H1 (cell line): ENCODE data around the gene SNX24. TPM values are rescaled to one million over a fixed set of nuclear protein-coding genes. Genes with fewer than 3 reads are reported as not detected.

Experiments used
- CTCF ChIA-PET: fragments of 300-600 bp; sonication (Branson Sonifier 250); formaldehyde crosslinking; loops from one replicate; lab custom pipeline; 2021; ENCODE audit not compliant: partially characterized antibody; lab: Charles Lee
- POLR2A ChIA-PET: fragments of 300-600 bp; sonication (Branson Sonifier 250); formaldehyde crosslinking; loops from one replicate; lab custom pipeline; 2021; ENCODE audit warnings: inconsistent platforms; ENCODE audit not compliant: partially characterized antibody; lab: Charles Lee
- DNase-seq, 2 experiments: peaks; one replicate each; pipeline versions ENCODE4 v3.0.0 to v3.0.0-alpha.2; 2010 to 2022; ENCODE audit warnings: low spot score in 2 of 2, low read depth in 1 of 2, mixed read lengths in 1 of 2
- FAIRE-seq: peaks from 2 replicates; lab custom pipeline; 2011; peaks lifted over from hg19 to GRCh38; lab: Jason Lieb, UNC
- H2AFZ ChIP-seq: 2 replicates; pipeline ENCODE4 v1.8.1; 2012; ENCODE audit warnings: low read length, inconsistent platforms
- H2AK5ac ChIP-seq: 2 replicates; pipeline ENCODE4 v1.6.1; 2013; ENCODE audit warnings: low read depth, low read length
- H2BK120ac ChIP-seq: replicated peaks from 2 replicates; pipeline ENCODE3; 2013; ENCODE audit warnings: low read depth, low read length, inconsistent platforms
- H2BK12ac ChIP-seq: 2 replicates; pipeline ENCODE4 v1.6.1; 2013; ENCODE audit warnings: low read depth, low read length
- H2BK15ac ChIP-seq: 2 replicates; pipeline ENCODE4 v1.6.1; 2013; ENCODE audit warnings: low read length
- H2BK20ac ChIP-seq: 2 replicates; pipeline ENCODE4 v1.6.1; 2013; ENCODE audit warnings: low read length
- H2BK5ac ChIP-seq: 2 replicates; pipeline ENCODE4 v1.6.1; 2013; ENCODE audit warnings: low read depth, low read length
- H3K14ac ChIP-seq: 2 replicates; pipeline ENCODE4 v1.6.1; 2013; ENCODE audit warnings: inconsistent platforms; ENCODE audit not compliant: insufficient read length
- H3K18ac ChIP-seq: 2 replicates; pipeline ENCODE4 v1.6.1; 2013; ENCODE audit warnings: low read length; ENCODE audit errors: extremely low read depth
- H3K23ac ChIP-seq: 2 replicates; pipeline ENCODE4 v1.6.1; 2013; ENCODE audit warnings: inconsistent platforms; ENCODE audit not compliant: insufficient read length
- H3K23me2 ChIP-seq: 2 replicates; pipeline ENCODE4 v1.6.1; 2013; ENCODE audit warnings: low read depth, low read length
- H3K27ac ChIP-seq: 2 replicates; pipeline ENCODE4 v1.6.1; 2011; ENCODE audit warnings: low read depth, low read length, inconsistent platforms
- H3K27me3 ChIP-seq, 4 experiments: replicated peaks in 1 of 4; 1 replicate in 1 of 4; 2 replicates in 3 of 4; pipeline versions ENCODE4 v1.6.1 to v1.8.1; 2011 to 2013; ENCODE audit warnings: low read length in 3 of 4, mild to moderate bottlenecking in 3 of 4, inconsistent platforms in 2 of 4, mixed read lengths in 2 of 4, moderate library complexity in 1 of 4; ENCODE audit not compliant: control insufficient read depth in 3 of 4, insufficient read depth in 3 of 4; ENCODE audit errors: extremely low read depth in 1 of 4
- H3K36me3 ChIP-seq, 4 experiments: 2 replicates each; pipeline versions ENCODE4 v1.6.1 to v1.8.1; 2011 to 2013; ENCODE audit warnings: mild to moderate bottlenecking in 4 of 4, low read length in 3 of 4, moderate library complexity in 2 of 4, control low read depth in 1 of 4, inconsistent platforms in 1 of 4; ENCODE audit not compliant: insufficient read depth in 4 of 4, control insufficient read depth in 2 of 4
- H3K4ac ChIP-seq: replicated peaks from 2 replicates; pipeline ENCODE3; 2013; ENCODE audit warnings: low read length, low read depth, mixed read lengths, inconsistent platforms; ENCODE audit not compliant: insufficient read length
- H3K4me1 ChIP-seq, 4 experiments: replicated peaks in 1 of 4; 1 replicate in 1 of 4; 2 replicates in 3 of 4; pipeline versions ENCODE4 v1.6.1 to v1.8.1; 2011 to 2013; ENCODE audit warnings: low read length in 3 of 4, inconsistent platforms in 2 of 4, mixed read lengths in 1 of 4; ENCODE audit not compliant: insufficient read depth in 4 of 4, control insufficient read depth in 3 of 4
- H3K4me2 ChIP-seq, 2 experiments: 2 replicates each; pipeline versions ENCODE4 v1.6.1 to v1.8.1; 2011 to 2013; ENCODE audit warnings: low read depth in 2 of 2, low read length in 2 of 2, control low read depth in 1 of 2, inconsistent platforms in 1 of 2, mild to moderate bottlenecking in 1 of 2; ENCODE audit not compliant: insufficient read depth in 1 of 2
- H3K4me3 ChIP-seq, 4 experiments: fragments of 200-600, 300-600 bp in 1 of 4; sonication (generic), shearing (Covaris generic), sonication (Bioruptor Twin) in 1 of 4; 2 replicates each; pipeline versions ENCODE4 v1.5.1 to v1.8.1; 2011 to 2016; ENCODE audit warnings: low read length in 4 of 4, low read depth in 3 of 4, control low read depth in 2 of 4, inconsistent platforms in 2 of 4, mild to moderate bottlenecking in 2 of 4, mixed read lengths in 1 of 4, moderate library complexity in 1 of 4; ENCODE audit not compliant: insufficient read depth in 2 of 4; ENCODE audit errors: extremely low read depth in 1 of 4
- H3K56ac ChIP-seq: replicated peaks from 2 replicates; pipeline ENCODE3; 2013; ENCODE audit warnings: low read depth, mild to moderate bottlenecking, mixed read lengths, low read length, inconsistent platforms; ENCODE audit not compliant: insufficient read length
- H3K79me1 ChIP-seq: 2 replicates; pipeline ENCODE4 v1.6.1; 2013; ENCODE audit warnings: low read depth, low read length, control low read depth
- H3K79me2 ChIP-seq, 2 experiments: 2 replicates each; pipeline versions ENCODE4 v1.6.1 to v1.8.1; 2012 to 2013; ENCODE audit warnings: low read length in 2 of 2, mild to moderate bottlenecking in 2 of 2, inconsistent platforms in 1 of 2; ENCODE audit not compliant: insufficient read depth in 2 of 2, control insufficient read depth in 1 of 2
- H3K9ac ChIP-seq, 4 experiments: replicated peaks in 1 of 4; 1 replicate in 1 of 4; 2 replicates in 3 of 4; pipeline versions ENCODE4 v1.6.1 to v1.8.1; 2011 to 2013; ENCODE audit warnings: low read depth in 3 of 4, low read length in 3 of 4, control low read depth in 2 of 4, mild to moderate bottlenecking in 2 of 4, moderate library complexity in 2 of 4, inconsistent platforms in 1 of 4; ENCODE audit errors: extremely low read depth in 1 of 4
- H3K9me3 ChIP-seq, 2 experiments: 2 replicates each; pipeline versions ENCODE4 v1.6.1 to v1.8.1; 2012 to 2013; ENCODE audit warnings: mild to moderate bottlenecking in 2 of 2, moderate library complexity in 2 of 2, control low read depth in 1 of 2, inconsistent platforms in 1 of 2, low read depth in 1 of 2, low read length in 1 of 2, mixed read lengths in 1 of 2; ENCODE audit not compliant: insufficient read depth in 2 of 2
- H4K20me1 ChIP-seq, 2 experiments: replicated peaks in 1 of 2; 2 replicates each; pipeline versions ENCODE3 to v1.8.1; 2011 to 2013; ENCODE audit warnings: inconsistent platforms in 2 of 2, low read length in 2 of 2, mild to moderate bottlenecking in 1 of 2; ENCODE audit not compliant: insufficient read depth in 2 of 2, control insufficient read depth in 1 of 2
- H4K5ac ChIP-seq: 2 replicates; pipeline ENCODE4 v1.6.1; 2013; ENCODE audit warnings: low read length, low read depth, mixed read lengths, inconsistent platforms; ENCODE audit not compliant: insufficient read length
- H4K8ac ChIP-seq: 2 replicates; pipeline ENCODE4 v1.8.0; 2013; ENCODE audit warnings: mild to moderate bottlenecking, moderate library complexity, low read length, inconsistent platforms; ENCODE audit not compliant: insufficient read depth; ENCODE audit errors: extremely low read depth
- H4K91ac ChIP-seq: replicated peaks from 2 replicates; pipeline ENCODE3; 2013; ENCODE audit warnings: low read length, mixed read lengths, inconsistent platforms; ENCODE audit not compliant: insufficient read length
- BCL11A ChIP-seq, 2 experiments: IDR thresholded peaks; one replicate each; pipeline ENCODE4 v1.6.1; 2011; ENCODE audit warnings: low read depth in 2 of 2, low read length in 2 of 2, mild to moderate bottlenecking in 2 of 2
- FOSL1 ChIP-seq: IDR thresholded peaks from 2 replicates; pipeline ENCODE4 v1.6.1; 2011; ENCODE audit warnings: mild to moderate bottlenecking, low read depth, low read length, moderate library complexity; ENCODE audit not compliant: insufficient read depth
- POLR2A ChIP-seq, 2 experiments: IDR thresholded peaks; 1 replicate in 1 of 2; 2 replicates in 1 of 2; pipeline ENCODE4 v1.6.1; 2011; ENCODE audit warnings: low read depth in 2 of 2, low read length in 2 of 2, mild to moderate bottlenecking in 2 of 2; ENCODE audit errors: control extremely low read depth in 1 of 2
- RAD21 ChIP-seq, 2 experiments: IDR thresholded peaks in 1 of 2; conservative IDR thresholded peaks in 1 of 2; 2 replicates each; pipeline ENCODE4 v1.6.1; 2011; ENCODE audit warnings: low read depth in 2 of 2, low read length in 2 of 2, improper control_type of control experiment in 1 of 2, inconsistent platforms in 1 of 2, mild to moderate bottlenecking in 1 of 2, moderate library complexity in 1 of 2
- SAP30 ChIP-seq: fragments of 300-600 bp; sonication (generic); IDR thresholded peaks from 2 replicates; pipeline ENCODE4 v1.7.1; 2012; ENCODE audit warnings: low read length, moderate library complexity, mild to moderate bottlenecking, inconsistent platforms; ENCODE audit not compliant: insufficient read depth, insufficient replicate concordance
- WGBS, 2 experiments: shearing (Covaris generic) in 1 of 2; methylation state at CpG; one replicate each; pipeline versions ENCODE4 v1.1.6 to v1.1.7; 2013 to 2015; ENCODE audit warnings: low lambda C conversion rate in 2 of 2, mixed read lengths in 2 of 2, inconsistent platforms in 1 of 2, low coverage in 1 of 2, missing lambda C conversion rate in 1 of 2; ENCODE audit not compliant: insufficient replicate concordance in 2 of 2, insufficient coverage in 1 of 2, insufficient read length in 1 of 2; ENCODE audit errors: extremely low coverage in 1 of 2, missing lambda C conversion rate in 1 of 2; 5-methylcytosine and 5-hydroxymethylcytosine counted together
- polyA plus RNA-seq, 7 experiments: library from polyadenylated mRNA; depleted of rRNA in 3 of 7; stranded (reverse) in 5 of 7; unstranded in 2 of 7; fragments of >200 nt in 5 of 7; fragments of 200-250 nt in 2 of 7; gene quantifications; 1 replicate in 5 of 7; 2 replicates in 1 of 7; 4 replicates in 1 of 7; pipeline versions ENCODE4 v1.2.1 to v1.2.3, GENCODE V29; 2011 to 2013; ENCODE audit warnings: missing spikeins in 2 of 7, mixed read lengths in 2 of 7
- total RNA-seq: library from RNA; stranded (reverse); fragmentation: NEBNext Ultra II Directional; extraction: Animal tissue kit (Norgen Biotek cat#: 25700); gene quantifications from 2 replicates; pipeline ENCODE4 v1.2.1, GENCODE V29; 2021

SNX24 gene
- total and polyA plus RNA-seq, 2 of the 8 experiments (the other 6 are each of a cell fraction or from before 2014, with no cell fraction given) = 7.3 to 14.3 TPM

DNA sequence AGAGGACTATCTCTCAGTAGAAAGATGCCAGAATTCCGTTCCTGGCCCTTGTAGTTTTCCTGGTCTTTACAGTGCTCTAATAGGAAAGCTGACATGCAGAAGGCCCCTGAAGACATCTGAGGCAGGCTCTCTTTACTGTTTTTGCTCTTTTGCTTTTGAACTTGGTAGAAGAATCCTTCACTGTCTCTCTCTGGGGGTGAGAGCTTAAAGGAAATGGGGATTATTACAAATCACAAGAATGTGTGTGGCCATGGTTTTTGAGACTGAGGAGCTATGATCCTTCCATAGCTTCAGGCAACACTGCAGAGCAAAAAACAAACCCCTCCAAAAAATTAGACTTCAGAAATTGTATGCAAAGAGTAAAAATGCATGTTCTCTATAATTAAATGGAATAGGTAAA lies 102.0 kb downstream of the SNX24 start:
- no peaks in the 10 kb centered on the region for H3K79me2 ChIP-seq
- H3K9me3 ChIP-seq = no peaks in the 10 kb centered on the region
- H4K8ac ChIP-seq = no peak overlapping the region
- H4K91ac ChIP-seq = no peak overlapping the region
- H3K79me1 ChIP-seq = no peaks in the 10 kb centered on the region
- no peak overlapping the region for H2AK5ac ChIP-seq
- no peak overlapping the region for H4K5ac ChIP-seq
- FAIRE-seq (no peak), DNase-seq (no peak)
- no peak overlapping the region for H3K56ac ChIP-seq
- H3K4ac ChIP-seq = no peak overlapping the region
- no peaks in the 10 kb centered on the region for H3K23me2 ChIP-seq
- H2BK15ac ChIP-seq = no peak overlapping the region
- H2BK5ac ChIP-seq = no peak overlapping the region
- no peak overlapping the region for H3K14ac ChIP-seq
- H3K23ac ChIP-seq = no peak overlapping the region
- no peak overlapping the region for H2BK120ac ChIP-seq
- H2BK12ac ChIP-seq = no peak overlapping the region
- no peak overlapping the region for H2AFZ ChIP-seq
- no peaks in the 10 kb centered on the region for H3K36me3 ChIP-seq
- H3K27me3 ChIP-seq = no peaks in the 10 kb centered on the region
- H3K4me3 ChIP-seq = no peak overlapping the region
- H3K27ac ChIP-seq = no peak overlapping the region
- H4K20me1 ChIP-seq = no peaks in the 10 kb centered on the region
- no peak overlapping the region for H3K9ac ChIP-seq
- H3K18ac ChIP-seq = no peak overlapping the region
- ChIA-PET POLR2A (no interaction called here), CTCF (interaction anchor here (0.7 to 1.4 kb wide), 3 partner anchors 8 to 92 kb away, joined by 3 to 4 read pairs (median 3); no protein-coding TSS in a partner anchor)
- no peak overlapping the region for H3K4me2 ChIP-seq
- H2BK20ac ChIP-seq = no peak overlapping the region
- TF ChIP-seq SAP30 (no peak), RAD21 (IDR thresholded peaks at IDR 0.05 in 1 of 2, conservative IDR thresholded peaks at IDR 0.05 in 1 of 2; ENCODE audit: low read depth in 2 of 2, low read length in 2 of 2) (no peak), BCL11A (IDR thresholded peaks at IDR 0.05; ENCODE audit: low read depth in 2 of 2, low read length in 2 of 2) (no peak), FOSL1 (no peak), POLR2A (IDR thresholded peaks at IDR 0.05; ENCODE audit: control extremely low read depth in 1 of 2, low read depth in 2 of 2, low read length in 2 of 2) (no peak)
- H3K4me1 ChIP-seq = peaks cover 0 to 9% (median 4%) of the 10 kb centered on the region in 4 experiments; a peak in 3 of 7 replicates
- 90% methylated on average over 1 of the region's 1 CpG; no CpG with 5 or more reads in 1 of the 2 experiments for WGBS, 2 experiments
